KOPT-K1 (cell line): ENCODE data around the gene IL6.

Source experiments
- H3K27ac ChIP-seq: fragments of 200-600 bp; sonication (generic); 2 replicates; pipeline ENCODE4 v1.5.1; 2016; ENCODE audit warnings: antibody characterized with exemption, mild to moderate bottlenecking, low read depth, low read length; ENCODE audit not compliant: poor library complexity, severe bottlenecking
- H3K36me3 ChIP-seq: fragments of 200-600 bp; sonication (generic); 2 replicates; pipeline ENCODE4 v1.5.1; 2017; ENCODE audit warnings: antibody characterized with exemption, mild to moderate bottlenecking, low read length, moderate library complexity; ENCODE audit not compliant: insufficient read depth
- H3K9me3 ChIP-seq: fragments of 200-600 bp; sonication (generic); 2 replicates; pipeline ENCODE4 v1.5.1; 2017; ENCODE audit warnings: antibody characterized with exemption, low read length, mild to moderate bottlenecking; ENCODE audit not compliant: insufficient read depth, poor library complexity, severe bottlenecking

The IL6 gene

DNA sequence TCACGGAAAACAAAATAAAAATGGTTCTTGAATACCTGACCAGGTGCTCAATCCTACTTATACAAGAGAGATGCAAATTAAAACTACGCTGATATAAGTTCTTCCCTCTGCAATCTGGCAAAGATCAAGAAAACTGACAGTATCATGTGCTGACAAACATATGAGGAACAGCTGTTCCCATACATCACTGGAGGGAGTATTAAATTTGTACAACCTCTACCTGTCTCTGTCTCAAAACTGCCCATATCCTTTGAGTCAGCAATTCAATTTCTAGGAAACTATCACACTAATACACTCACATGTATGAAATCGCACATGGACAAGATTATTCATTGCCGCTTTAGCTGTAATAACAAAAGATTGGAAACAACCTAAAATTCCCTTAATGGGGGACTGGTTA is 11.0 kb upstream of the IL6 start:
- Histone ChIP-seq H3K27ac (no peak overlapping the region), H3K9me3 (no peaks in the 10 kb centered on the region), H3K36me3 (no peaks in the 10 kb centered on the region)

- Histone ChIP-seq H3K27ac (no peak overlapping the region), H3K9me3 (no peaks in the 10 kb centered on the region)
Observed at GRCh38 chr7:22717760-22718159, 9.2 kb upstream of the IL6 start.

GRCh38 chr7:22718200-22718711 is 8.7 kb upstream of the IL6 start:
- Histone ChIP-seq H3K27ac (no peak overlapping the region), H3K36me3 (no peaks in the 10 kb centered on the region), H3K9me3 (no peaks in the 10 kb centered on the region)

More at GRCh38 chr7:22717760-22718159, 9.2 kb upstream of the IL6 start:
- H3K36me3 ChIP-seq = no peaks in the 10 kb centered on the region

- H3K9me3 ChIP-seq = no peaks in the 10 kb centered on the region
- no peaks in the 10 kb centered on the region for H3K36me3 ChIP-seq
- no peak overlapping the region for H3K27ac ChIP-seq
Observed at GRCh38 chr7:22718911-22719420, 8.0 kb upstream of the IL6 start.

DNA sequence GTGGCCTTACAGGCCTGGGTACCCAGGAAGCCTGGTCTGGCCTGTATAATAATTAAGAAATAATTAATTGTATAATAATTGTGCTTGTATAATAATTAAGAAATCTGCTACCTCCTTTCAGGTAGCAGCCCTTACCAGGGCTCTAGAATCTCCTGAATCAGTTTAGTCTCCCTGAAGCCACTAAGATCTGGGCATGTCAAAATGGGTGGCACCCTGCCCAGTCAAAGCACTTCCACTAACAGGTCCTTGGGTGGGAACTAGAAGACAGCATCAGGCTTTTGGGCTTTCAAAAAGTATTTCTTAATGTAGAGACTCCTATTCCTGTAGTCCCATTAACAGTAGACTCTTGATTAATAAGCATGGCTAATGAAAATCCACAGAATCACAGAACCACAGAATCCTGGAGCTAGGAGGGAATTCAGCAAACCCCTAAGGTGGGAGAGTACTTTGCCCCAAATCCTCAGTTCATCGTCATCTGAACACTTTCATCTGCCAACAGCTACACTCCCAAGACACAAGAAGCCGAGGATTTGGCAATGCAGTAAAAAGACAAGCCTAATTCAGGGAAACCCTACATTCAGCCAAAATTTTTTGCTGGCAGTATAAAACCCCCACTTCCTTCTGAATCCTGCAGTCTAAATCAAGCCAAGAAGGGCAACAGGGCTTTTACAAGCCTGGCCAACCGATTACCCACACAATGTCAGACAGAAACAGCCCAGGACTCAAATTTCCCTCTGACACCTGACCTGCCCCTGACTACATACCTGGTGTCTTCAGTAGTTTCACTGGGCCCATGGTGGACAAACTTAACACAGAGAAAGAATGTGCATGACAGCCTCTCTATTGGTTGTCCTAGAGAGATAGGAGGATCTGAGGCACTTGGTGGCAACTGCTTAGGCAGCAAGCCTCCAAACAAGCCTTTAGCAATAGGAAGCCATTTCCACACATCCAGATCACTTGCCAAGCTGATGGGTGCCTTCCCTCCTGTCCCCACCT is 5.9 kb upstream of the IL6 start:
- Histone ChIP-seq H3K27ac (no peak overlapping the region), H3K9me3 (no peaks in the 10 kb centered on the region), H3K36me3 (no peaks in the 10 kb centered on the region)

DNA sequence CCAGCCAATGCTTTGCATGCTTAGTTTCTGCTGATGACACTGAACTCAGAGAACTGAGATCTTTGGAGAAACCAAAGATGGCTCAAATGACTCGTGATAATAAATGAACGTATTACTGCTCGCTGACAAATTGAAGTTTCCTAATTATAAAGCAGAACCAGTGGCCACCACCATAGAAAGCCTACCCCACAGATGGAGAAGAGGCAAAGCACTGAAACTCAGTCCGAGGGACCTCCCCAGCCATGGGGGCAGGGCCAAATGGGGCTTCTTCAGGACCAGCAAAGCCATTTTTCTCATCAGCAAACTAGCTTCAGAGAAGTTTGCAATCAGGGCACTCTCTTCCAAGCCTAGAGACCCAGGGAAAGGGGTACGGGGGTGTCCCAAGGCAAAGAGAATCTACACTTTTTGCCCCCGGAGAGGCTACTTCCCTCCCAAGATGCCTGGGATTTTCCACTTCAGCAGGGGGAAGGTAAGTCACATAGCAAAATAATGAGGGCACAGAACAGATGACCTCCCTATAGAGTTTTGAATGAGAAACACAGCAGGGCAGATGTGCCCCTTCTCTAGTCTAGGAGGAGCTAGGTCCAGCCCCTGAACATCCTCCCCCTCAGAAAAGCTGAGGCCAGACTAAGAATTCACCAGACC is 4.3 kb upstream of the IL6 start:
- Histone ChIP-seq H3K36me3 (no peaks in the 10 kb centered on the region), H3K9me3 (no peaks in the 10 kb centered on the region), H3K27ac (no peak overlapping the region)

DNA sequence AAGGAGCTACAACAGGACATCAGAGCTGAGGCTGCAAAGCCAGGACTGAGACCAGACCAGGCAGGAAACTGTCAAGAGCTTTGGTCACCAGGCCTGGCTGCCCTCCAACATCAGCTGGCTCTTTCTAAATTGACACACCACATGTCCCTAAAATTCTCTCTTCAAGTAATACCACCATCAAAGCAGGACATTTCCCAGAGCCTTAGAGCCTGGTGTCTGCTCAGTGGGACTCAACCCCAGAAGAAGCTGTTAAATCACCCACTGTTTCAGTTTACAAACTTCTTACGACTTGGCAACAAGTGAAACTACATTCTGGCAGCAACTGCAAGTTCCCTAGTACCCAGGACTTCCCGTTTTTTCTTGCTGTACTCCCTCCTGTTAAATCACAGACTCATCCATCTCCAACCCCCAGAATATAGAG is 3.8 kb upstream of the IL6 start:
- Histone ChIP-seq H3K27ac (no peak overlapping the region), H3K36me3 (no peaks in the 10 kb centered on the region), H3K9me3 (no peaks in the 10 kb centered on the region)

DNA sequence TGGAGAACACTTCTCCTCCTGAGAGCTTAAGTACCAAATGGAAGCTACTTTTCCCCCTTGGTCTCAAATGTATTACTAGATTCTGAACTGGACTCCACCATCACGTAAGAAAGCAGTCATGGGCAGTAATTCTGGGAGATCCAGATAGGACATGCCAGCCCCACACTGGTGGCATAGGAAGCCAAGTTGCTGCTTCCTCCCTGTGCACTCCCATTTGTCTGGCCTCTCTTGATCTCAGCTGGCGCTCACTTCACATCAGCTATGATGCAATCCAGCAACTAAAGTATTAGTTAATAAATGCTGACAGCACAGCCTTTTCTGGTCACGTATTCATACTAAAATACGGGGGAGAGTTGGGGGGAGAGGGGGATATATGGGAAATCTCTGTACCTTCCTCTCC is 3.4 kb upstream of the IL6 start:
- H3K36me3 ChIP-seq = no peaks in the 10 kb centered on the region
- H3K9me3 ChIP-seq = no peaks in the 10 kb centered on the region
- H3K27ac ChIP-seq = no peak overlapping the region

DNA sequence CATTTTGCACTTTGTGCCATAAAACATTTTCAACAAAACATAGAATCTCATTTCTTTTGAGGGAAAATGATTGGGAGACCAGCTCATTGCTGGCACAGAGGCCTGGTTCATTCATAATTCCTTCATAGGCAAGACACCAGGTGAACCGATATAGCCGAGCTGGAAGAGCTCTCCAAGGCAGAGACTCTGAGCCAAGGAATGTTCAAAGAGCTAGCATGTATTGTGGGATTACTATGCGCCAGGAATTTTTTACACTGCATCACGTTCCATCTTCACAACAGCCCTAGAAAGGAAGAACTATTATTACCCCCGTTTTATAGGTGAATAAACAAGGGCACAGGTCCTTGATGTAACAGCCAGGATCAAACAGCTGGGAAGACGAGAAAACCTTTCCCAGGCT is 2.1 kb upstream of the IL6 start:
- Histone ChIP-seq H3K9me3 (no peaks in the 10 kb centered on the region), H3K27ac (no peak overlapping the region), H3K36me3 (no peaks in the 10 kb centered on the region)

- H3K27ac ChIP-seq = no peak overlapping the region
- H3K9me3 ChIP-seq = no peaks in the 10 kb centered on the region
- no peaks in the 10 kb centered on the region for H3K36me3 ChIP-seq
Observed at GRCh38 chr7:22725585-22725984, 1.4 kb upstream of the IL6 start.

DNA sequence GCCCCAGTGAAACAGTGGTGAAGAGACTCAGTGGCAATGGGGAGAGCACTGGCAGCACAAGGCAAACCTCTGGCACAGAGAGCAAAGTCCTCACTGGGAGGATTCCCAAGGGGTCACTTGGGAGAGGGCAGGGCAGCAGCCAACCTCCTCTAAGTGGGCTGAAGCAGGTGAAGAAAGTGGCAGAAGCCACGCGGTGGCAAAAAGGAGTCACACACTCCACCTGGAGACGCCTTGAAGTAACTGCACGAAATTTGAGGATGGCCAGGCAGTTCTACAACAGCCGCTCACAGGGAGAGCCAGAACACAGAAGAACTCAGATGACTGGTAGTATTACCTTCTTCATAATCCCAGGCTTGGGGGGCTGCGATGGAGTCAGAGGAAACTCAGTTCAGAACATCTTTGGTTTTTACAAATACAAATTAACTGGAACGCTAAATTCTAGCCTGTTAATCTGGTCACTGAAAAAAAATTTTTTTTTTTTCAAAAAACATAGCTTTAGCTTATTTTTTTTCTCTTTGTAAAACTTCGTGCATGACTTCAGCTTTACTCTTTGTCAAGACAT is 574 bp upstream of the IL6 start:
- no peak overlapping the region for H3K27ac ChIP-seq
- H3K9me3 ChIP-seq = no peaks in the 10 kb centered on the region
- no peaks in the 10 kb centered on the region for H3K36me3 ChIP-seq

DNA sequence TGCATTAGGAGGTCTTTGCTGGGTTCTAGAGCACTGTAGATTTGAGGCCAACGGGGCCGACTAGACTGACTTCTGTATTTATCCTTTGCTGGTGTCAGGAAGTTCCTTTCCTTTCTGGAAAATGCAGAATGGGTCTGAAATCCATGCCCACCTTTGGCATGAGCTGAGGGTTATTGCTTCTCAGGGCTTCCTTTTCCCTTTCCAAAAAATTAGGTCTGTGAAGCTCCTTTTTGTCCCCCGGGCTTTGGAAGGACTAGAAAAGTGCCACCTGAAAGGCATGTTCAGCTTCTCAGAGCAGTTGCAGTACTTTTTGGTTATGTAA is 675 bp downstream of the IL6 start:
- no peaks in the 10 kb centered on the region for H3K36me3 ChIP-seq
- H3K27ac ChIP-seq = no peak overlapping the region
- no peaks in the 10 kb centered on the region for H3K9me3 ChIP-seq

DNA sequence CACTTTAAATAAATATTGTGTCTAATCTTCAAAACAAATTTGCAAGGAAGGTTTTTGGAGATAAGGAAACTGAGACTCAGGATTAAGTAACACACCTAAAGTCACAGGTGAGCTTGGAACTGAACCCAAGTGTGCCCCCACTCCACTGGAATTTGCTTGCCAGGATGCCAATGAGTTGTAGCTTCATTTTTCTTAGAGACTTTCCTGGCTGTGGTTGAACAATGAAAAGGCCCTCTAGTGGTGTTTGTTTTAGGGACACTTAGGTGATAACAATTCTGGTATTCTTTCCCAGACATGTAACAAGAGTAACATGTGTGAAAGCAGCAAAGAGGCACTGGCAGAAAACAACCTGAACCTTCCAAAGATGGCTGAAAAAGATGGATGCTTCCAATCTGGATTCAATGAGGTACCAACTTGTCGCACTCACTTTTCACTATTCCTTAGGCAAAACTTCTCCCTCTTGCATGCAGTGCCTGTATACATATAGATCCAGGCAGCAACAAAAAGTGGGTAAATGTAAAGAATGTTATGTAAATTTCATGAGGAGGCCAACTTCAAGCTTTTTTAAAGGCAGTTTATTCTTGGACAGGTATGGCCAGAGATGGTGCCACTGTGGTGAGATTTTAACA is 1.5 kb downstream of the IL6 start:
- Histone ChIP-seq H3K36me3 (no peaks in the 10 kb centered on the region), H3K27ac (no peak overlapping the region), H3K9me3 (no peaks in the 10 kb centered on the region)

DNA sequence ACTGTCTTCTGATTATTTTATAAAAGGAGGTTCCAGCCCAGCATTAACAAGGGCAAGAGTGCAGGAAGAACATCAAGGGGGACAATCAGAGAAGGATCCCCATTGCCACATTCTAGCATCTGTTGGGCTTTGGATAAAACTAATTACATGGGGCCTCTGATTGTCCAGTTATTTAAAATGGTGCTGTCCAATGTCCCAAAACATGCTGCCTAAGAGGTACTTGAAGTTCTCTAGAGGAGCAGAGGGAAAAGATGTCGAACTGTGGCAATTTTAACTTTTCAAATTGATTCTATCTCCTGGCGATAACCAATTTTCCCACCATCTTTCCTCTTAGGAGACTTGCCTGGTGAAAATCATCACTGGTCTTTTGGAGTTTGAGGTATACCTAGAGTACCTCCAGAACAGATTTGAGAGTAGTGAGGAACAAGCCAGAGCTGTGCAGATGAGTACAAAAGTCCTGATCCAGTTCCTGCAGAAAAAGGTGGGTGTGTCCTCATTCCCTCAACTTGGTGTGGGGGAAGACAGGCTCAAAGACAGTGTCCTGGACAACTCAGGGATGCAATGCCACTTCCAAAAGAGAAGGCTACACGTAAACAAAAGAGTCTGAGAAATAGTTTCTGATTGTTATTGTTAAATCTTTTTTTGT is 2.3 kb downstream of the IL6 start:
- Histone ChIP-seq H3K27ac (no peak overlapping the region), H3K36me3 (no peaks in the 10 kb centered on the region), H3K9me3 (no peaks in the 10 kb centered on the region)
